Choroid plexus epithelial cell (primary cell): ENCODE data around the gene EVX1.

ENCODE experiments used
- DNase-seq: peaks from one replicate; pipeline ENCODE4 v3.0.0-alpha.2; 2010; ENCODE audit warnings: low read depth
- H3K4me3 ChIP-seq: 2 replicates; pipeline ENCODE4 v1.5.1; 2011; ENCODE audit warnings: low read depth, mild to moderate bottlenecking, control low read depth, low read length, moderate library complexity
- TF ChIP-seq, protein P1 (sequence below): conservative IDR thresholded peaks from 2 replicates; pipeline ENCODE4 v1.5.1; 2011; ENCODE audit warnings: low read depth, mild to moderate bottlenecking, control low read depth, inconsistent platforms, low read length, moderate library complexity

The EVX1 gene

DNA sequence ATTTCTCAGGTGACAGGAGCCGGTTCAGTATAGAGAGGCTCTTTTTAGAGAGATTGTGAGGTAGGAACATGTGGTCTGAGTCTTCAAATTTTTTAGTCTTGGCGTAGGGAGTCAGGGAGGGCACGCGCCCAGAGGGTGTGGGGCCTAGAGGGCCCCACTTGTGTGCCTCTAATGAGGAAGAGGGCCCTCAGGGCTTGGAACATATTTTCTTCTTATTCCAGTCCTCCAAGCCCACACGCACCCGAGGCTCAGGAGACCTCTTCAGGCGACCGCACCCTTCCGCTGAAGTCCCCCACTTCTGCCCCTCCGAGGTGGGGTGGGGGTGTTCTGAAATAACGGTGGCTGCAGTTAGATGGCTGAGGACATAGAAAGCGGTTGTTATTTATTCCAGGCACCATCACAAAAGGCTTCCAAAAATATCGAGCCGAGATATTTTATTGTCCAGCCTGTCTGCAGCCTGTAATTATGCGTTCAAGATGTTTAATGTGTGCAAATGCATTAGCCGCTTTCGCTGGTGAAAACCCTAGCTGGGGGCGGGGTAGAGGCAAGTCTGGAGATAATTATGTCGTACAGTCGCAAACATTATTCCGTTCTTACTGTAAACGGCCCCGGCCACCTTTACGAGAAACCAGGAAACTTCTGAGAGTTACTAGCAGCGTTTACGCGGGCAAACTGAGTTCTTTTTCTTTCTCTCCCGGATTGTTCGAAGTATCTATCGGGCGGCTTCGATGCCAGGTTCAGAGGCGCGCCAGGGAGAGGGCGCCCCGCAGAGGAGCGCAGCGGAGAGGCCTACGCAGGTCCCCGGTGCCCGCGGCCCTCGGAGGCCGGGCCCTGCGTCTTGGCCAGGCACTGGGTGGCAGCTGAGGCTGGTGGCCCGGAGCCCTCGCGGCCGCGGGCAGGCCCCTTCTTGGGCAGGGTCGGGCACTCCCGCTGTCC is 29.8 kb upstream of the EVX1 start:
- no peak for DNase-seq
- H3K4me3 ChIP-seq, result no peak overlapping the region
- TF ChIP-seq, protein P1, sequence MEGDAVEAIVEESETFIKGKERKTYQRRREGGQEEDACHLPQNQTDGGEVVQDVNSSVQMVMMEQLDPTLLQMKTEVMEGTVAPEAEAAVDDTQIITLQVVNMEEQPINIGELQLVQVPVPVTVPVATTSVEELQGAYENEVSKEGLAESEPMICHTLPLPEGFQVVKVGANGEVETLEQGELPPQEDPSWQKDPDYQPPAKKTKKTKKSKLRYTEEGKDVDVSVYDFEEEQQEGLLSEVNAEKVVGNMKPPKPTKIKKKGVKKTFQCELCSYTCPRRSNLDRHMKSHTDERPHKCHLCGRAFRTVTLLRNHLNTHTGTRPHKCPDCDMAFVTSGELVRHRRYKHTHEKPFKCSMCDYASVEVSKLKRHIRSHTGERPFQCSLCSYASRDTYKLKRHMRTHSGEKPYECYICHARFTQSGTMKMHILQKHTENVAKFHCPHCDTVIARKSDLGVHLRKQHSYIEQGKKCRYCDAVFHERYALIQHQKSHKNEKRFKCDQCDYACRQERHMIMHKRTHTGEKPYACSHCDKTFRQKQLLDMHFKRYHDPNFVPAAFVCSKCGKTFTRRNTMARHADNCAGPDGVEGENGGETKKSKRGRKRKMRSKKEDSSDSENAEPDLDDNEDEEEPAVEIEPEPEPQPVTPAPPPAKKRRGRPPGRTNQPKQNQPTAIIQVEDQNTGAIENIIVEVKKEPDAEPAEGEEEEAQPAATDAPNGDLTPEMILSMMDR, result no peak

DNA sequence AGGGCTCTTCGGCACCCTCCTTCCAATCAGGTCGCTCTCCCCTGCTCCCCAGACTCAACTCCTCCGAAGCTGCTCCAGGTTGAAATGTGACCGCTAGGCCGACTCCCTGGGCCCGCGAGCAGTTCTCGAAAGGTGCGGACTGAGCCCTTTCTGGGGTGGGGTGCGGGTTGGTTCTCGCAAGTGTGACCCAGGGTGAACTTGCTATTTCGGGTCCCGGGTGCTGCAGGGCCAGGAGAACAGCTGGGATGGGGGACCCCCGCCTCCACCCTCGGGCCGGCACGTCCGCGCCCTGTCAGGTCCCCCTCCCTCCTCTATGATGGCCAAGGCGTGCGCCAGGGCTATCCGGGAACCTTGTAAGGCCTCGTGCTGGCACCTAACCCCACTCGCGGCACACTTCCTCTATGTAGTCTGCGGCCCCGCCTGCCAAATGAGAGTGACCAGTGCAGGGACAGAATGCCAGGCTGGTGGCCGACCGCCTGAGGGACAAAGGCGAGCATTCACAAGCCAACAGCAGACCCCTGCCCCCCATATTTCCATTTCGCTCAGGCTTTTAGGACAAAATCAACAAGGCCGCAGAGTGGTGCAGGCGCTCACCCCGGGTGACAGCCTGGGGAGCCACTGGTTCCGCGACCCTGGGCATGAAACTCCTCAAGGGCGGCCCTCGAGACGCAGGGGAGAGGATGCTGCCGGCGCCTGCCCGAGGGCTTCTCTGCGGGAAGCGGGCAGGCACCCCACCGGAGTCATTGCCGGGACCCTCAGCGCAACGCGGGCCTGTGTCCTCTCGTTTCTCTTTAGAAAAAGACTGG is 29.0 kb upstream of the EVX1 start:
- no peak overlapping the region for H3K4me3 ChIP-seq
- DNase-seq, result no peak
- TF ChIP-seq, protein P1, result no peak

DNA sequence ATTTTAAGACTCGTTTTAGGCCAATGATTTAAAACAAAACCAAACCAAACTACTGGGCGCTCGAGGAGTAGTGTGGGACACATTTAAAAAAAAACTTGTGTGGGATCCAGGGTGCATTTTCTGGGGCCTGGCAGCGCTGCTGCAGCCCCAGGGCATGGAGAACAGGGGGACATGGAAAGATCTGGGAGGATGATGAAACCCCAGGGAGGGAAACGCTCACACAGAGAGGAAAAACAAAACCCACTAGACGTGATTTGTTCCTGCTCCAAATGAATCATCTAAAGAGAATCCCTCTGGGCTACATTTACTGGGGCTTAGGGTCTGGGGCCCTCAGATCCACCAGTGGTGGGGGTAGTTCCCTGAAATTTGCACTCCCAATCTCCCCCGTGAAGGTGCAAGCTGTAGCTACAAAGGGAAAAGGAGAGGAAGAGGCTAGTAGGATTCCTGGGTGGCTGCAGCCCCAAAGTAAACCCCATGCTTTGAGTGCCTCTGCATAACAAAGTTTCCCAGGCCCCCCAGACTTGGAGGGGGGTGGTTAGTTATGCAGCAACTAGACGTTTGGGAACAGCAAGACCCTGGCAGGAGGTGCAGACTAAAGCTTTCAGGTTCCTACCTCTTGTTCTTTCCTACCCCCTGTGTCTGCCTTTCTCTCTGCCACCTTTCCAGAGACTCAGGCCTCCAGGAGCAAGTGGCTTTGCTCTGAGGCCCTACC is 28.2 kb upstream of the EVX1 start:
- no peak overlapping the region for H3K4me3 ChIP-seq
- DNase-seq, result no peak
- TF ChIP-seq, protein P1, result no peak

DNA sequence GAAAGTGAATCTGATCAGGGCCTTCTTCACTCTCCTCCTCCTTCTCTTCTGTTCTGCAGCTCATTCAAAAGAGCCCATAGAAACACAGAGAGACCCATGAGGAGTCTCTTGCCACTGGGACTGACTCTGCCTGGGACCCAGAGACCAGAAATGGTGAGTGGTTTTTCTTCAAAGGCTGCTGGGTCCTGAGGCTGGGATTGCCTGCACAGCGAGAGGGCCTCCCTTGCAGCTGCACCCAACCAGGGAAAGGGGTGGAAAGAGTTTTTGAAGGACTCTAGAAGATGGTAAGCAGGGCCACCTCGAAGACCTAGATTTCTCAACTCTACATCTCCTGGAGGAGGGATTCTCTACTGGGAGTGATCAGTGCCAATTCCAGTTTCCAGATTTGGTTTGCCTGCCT is 27.2 kb upstream of the EVX1 start:
- H3K4me3 ChIP-seq, result no peak overlapping the region
- TF ChIP-seq, protein P1, result no peak
- DNase-seq, result no peak

DNA sequence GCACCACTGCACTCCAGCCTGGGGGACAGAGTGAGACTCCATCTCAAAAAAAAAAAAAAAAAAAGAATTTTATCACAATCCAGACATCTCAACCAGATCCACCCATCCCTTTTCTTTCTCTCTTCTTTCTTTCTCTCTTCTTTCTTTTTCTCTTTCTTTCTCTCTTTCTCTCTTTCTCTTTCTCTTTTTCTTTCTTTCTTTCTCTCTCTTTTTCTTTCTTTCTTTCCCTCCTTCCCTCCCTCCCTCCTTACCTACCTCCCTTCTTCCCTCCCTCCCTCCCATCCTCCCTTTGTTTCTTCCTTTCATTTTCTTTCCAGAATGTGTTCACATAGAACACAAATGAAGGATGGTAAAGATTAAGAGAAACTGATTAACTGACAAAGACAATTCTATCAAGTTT is 24.7 kb upstream of the EVX1 start:
- DNase-seq, result no peak
- TF ChIP-seq, protein P1, result no peak

DNA sequence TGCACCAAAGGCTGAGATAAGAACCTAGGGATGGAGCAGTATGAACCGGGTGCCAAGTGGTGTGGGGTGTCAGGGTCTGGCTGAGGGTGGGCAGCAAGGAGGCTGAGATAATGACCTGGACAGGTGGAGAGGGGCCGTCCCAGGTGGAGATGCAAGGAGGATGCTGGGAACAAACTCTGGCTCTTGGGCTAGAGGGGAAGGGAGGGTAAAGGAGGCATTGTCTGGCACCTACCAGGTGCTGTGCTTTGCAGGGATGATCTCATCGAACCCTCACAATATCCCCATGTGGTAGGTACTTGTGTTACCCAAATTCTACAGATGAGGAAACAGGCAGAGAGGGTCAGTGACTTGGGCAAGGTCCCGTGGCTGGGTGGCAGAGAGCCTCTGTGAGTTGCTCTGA is 22.8 kb upstream of the EVX1 start:
- no peak for DNase-seq
- TF ChIP-seq, protein P1, result no peak

More for the DNA sequence above, 24.7 kb upstream of the EVX1 start:
- H3K4me3 ChIP-seq, result no peak overlapping the region

More for the DNA sequence above, 22.8 kb upstream of the EVX1 start:
- H3K4me3 ChIP-seq, result no peak overlapping the region
